CD8-positive, alpha-beta memory T cell (primary cell): ENCODE measurements around the gene PNPLA3. TPM values are rescaled to one million over a fixed set of nuclear protein-coding genes. Genes with fewer than 3 reads are reported as not detected.
A peak's percentile ranks its signal among the peaks of the same experiment; 100 is the strongest.

ENCODE experiments used
- CTCF ChIA-PET: fragments of 350-600 bp; sonication (Branson Sonifier 250); formaldehyde crosslinking; loops from one replicate; lab custom pipeline; 2021; ENCODE audit warnings: antibody characterized with exemption; lab: Charles Lee
- POLR2A ChIA-PET: fragments of 350-600 bp; sonication (Branson Sonifier 250); formaldehyde crosslinking; loops from one replicate; lab custom pipeline; 2021; ENCODE audit warnings: antibody characterized with exemption; lab: Charles Lee
- DNase-seq, 5 donors: peaks; one replicate each; pipeline versions ENCODE4 v3.0.0 to v3.0.0-alpha.2; 2020 to 2022; ENCODE audit warnings: mixed read lengths in 1 of 5
- H3K27ac ChIP-seq: one replicate; pipeline ENCODE4 v1.7.0; 2013; ENCODE audit warnings: low read depth, mild to moderate bottlenecking, low read length, moderate library complexity
- H3K27me3 ChIP-seq: 2 replicates; pipeline ENCODE4 v1.7.0; 2013; ENCODE audit warnings: low read length, mild to moderate bottlenecking; ENCODE audit not compliant: insufficient read depth, poor library complexity, severe bottlenecking
- H3K36me3 ChIP-seq: 2 replicates; pipeline ENCODE4 v1.7.0; 2013; ENCODE audit warnings: mild to moderate bottlenecking, low read length, moderate library complexity; ENCODE audit not compliant: insufficient read depth
- H3K4me1 ChIP-seq: 2 replicates; pipeline ENCODE4 v1.7.0; 2013; ENCODE audit warnings: mild to moderate bottlenecking, low read length, moderate library complexity; ENCODE audit not compliant: insufficient read depth
- H3K4me3 ChIP-seq: 2 replicates; pipeline ENCODE4 v1.7.0; 2013; ENCODE audit warnings: mild to moderate bottlenecking, low read length
- H3K9me3 ChIP-seq: 2 replicates; pipeline ENCODE4 v1.7.0; 2013; ENCODE audit warnings: mild to moderate bottlenecking, low read length
- H3K27ac Mint-ChIP-seq, 8 donors: one replicate each; pipeline ENCODE4 v1.8.0; 2020 to 2021; ENCODE audit warnings: mixed read lengths in 8 of 8, mild to moderate bottlenecking in 6 of 8, inconsistent platforms in 3 of 8, moderate library complexity in 3 of 8
- H3K27me3 Mint-ChIP-seq, 2 donors: one replicate each; pipeline ENCODE4 v1.8.0; 2020 to 2021; ENCODE audit warnings: mixed read lengths in 2 of 2, mild to moderate bottlenecking in 1 of 2, moderate library complexity in 1 of 2
- H3K36me3 Mint-ChIP-seq, 3 donors: one replicate each; pipeline ENCODE4 v1.8.0; 2020 to 2021; ENCODE audit warnings: mixed read lengths in 3 of 3, inconsistent platforms in 1 of 3, mild to moderate bottlenecking in 1 of 3
- H3K4me1 Mint-ChIP-seq, 3 donors: one replicate each; pipeline ENCODE4 v1.8.0; 2020 to 2021; ENCODE audit warnings: mixed read lengths in 3 of 3, inconsistent platforms in 1 of 3, mild to moderate bottlenecking in 1 of 3
- H3K4me3 Mint-ChIP-seq, 7 donors: one replicate each; pipeline ENCODE4 v1.8.0; 2020 to 2021; ENCODE audit warnings: mixed read lengths in 7 of 7, mild to moderate bottlenecking in 6 of 7, moderate library complexity in 4 of 7, inconsistent platforms in 2 of 7
- H3K9me3 Mint-ChIP-seq, 5 donors: one replicate each; pipeline ENCODE4 v1.8.0; 2020 to 2022; ENCODE audit warnings: mixed read lengths in 5 of 5, mild to moderate bottlenecking in 3 of 5, moderate library complexity in 2 of 5, inconsistent platforms in 1 of 5
- polyA plus RNA-seq: library from polyadenylated mRNA; unstranded; fragments of 300-500 nt; fragmentation: Illumina TruSeq; gene quantifications from one replicate; pipeline ENCODE4 v1.2.3, GENCODE V29; 2021
- total RNA-seq, 2 experiments: library from RNA; stranded (reverse); gene quantifications; one replicate each; pipeline ENCODE4 v1.2.3, GENCODE V29; 2021

Gene PNPLA3
- total and polyA plus RNA-seq, 3 experiments from 2014 or later = 0.16 TPM; not detected in 2

DNA sequence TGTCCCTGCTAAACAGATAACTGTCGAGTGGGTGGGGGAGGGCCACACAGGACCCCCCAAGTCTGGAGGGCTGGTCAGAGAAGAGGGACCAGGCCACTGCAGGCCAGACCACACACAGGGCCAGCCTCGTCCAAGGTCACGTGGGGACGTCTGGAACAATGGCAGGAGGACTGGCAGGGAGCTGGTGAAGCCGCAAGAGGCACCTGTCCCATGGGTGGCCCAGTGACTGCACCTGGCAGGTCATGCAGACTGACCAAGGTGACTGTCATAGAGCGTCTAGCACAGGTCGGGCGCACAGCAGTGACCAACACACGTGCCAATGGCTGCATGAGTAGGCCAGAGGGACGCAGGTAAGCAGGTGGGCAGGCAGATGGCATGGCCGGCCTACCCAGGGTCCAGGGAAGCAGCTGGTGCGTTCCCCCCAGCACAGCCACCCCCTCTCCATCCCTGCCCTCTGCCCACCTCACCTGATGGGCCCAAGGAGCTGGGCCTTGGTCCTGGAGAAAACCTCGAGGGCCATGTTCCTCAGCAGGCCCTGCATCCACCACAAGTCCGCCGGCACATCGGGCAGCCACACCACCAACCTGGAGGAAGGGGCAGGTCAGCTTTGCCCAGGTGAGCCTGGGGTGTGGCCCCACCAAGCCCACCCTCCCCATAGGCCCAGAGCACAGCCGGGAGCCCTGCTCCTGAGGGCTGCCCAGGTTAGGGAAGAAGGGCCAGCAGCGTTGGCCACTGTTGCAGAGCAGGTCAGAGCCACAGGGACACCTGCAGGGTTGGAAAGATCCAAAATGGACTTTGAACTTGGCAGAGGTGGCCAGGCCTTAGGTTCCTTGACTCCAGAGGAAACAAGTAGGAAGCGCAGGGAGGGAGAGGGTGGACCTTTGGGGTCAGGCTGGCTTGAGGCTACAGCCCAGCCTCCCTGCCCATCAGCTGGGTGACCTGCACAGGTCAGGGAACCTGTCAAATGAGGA lies 42.2 kb upstream of the PNPLA3 start:
- ChIA-PET POLR2A (no interaction called here), CTCF (no interaction called here)
- H3K27me3 ChIP-seq = no peaks in the 10 kb centered on the region

GRCh38 chr22:43882122-43882767 lies 41.4 kb upstream of the PNPLA3 start:
- Mint-ChIP-seq H3K4me3 (no peak overlapping the region), H3K27ac (no peak overlapping the region), H3K36me3 (peaks cover 0 to 3% (median 0%) of the 10 kb centered on the region in 3 donors), H3K27me3 (peaks cover 13 to 37% of the 10 kb centered on the region in 2 donors), H3K4me1 (peaks cover 0 to 17% (median 11%) of the 10 kb centered on the region in 3 donors), H3K9me3 (no peaks in the 10 kb centered on the region)
- H3K4me1 ChIP-seq = no peaks in the 10 kb centered on the region
- H3K9me3 ChIP-seq = no peaks in the 10 kb centered on the region
- no peaks in the 10 kb centered on the region for H3K36me3 ChIP-seq
- POLR2A ChIA-PET = no interaction called here
- no peak overlapping the region for H3K27ac ChIP-seq
- CTCF ChIA-PET = no interaction called here
- H3K27me3 ChIP-seq = no peaks in the 10 kb centered on the region
- H3K4me3 ChIP-seq = no peak overlapping the region
- DNase-seq = no peak

More for the DNA sequence above, 42.2 kb upstream of the PNPLA3 start:
- H3K4me3 Mint-ChIP-seq = no peak overlapping the region
- H3K4me1 Mint-ChIP-seq = peaks cover 0 to 17% (median 11%) of the 10 kb centered on the region in 3 donors
- peaks cover 0 to 3% (median 0%) of the 10 kb centered on the region in 3 donors for H3K36me3 Mint-ChIP-seq
- no peaks in the 10 kb centered on the region for H3K9me3 Mint-ChIP-seq
- no peak overlapping the region for H3K27ac ChIP-seq
- H3K36me3 ChIP-seq = no peaks in the 10 kb centered on the region
- H3K27ac Mint-ChIP-seq = no peak overlapping the region
- no peak overlapping the region for H3K4me3 ChIP-seq
- H3K4me1 ChIP-seq = no peaks in the 10 kb centered on the region
- no peak for DNase-seq
- no peaks in the 10 kb centered on the region for H3K9me3 ChIP-seq
- peaks cover 12 to 35% of the 10 kb centered on the region in 2 donors for H3K27me3 Mint-ChIP-seq

GRCh38 chr22:43883012-43883661 lies 40.5 kb upstream of the PNPLA3 start:
- POLR2A ChIA-PET = interaction anchor here (0.5 kb wide), 1 partner anchor 71 kb away, joined by 3 read pairs; the partner anchor contains the start of gene EFCAB6

GRCh38 chr22:43883719-43884415 lies 39.7 kb upstream of the PNPLA3 start:
- ChIA-PET CTCF (interaction anchor here (1.4 to 1.6 kb wide), 2 partner anchors 16 to 22 kb away, joined by 3 to 5 read pairs; no protein-coding TSS in a partner anchor), POLR2A (interaction anchor here (0.5 kb wide), 1 partner anchor 72 kb away, joined by 3 read pairs; the partner anchor contains the start of gene EFCAB6)
- Histone ChIP-seq H3K27ac (no peak overlapping the region), H3K4me3 (no peak overlapping the region), H3K36me3 (no peaks in the 10 kb centered on the region), H3K9me3 (no peaks in the 10 kb centered on the region), H3K27me3 (no peaks in the 10 kb centered on the region), H3K4me1 (no peaks in the 10 kb centered on the region)
- H3K27me3 Mint-ChIP-seq = peaks cover 19 to 35% of the 10 kb centered on the region in 2 donors
- peaks cover 0 to 3% (median 0%) of the 10 kb centered on the region in 3 donors for H3K36me3 Mint-ChIP-seq
- DNase-seq = no peak
- H3K4me1 Mint-ChIP-seq = peaks cover 0 to 17% (median 11%) of the 10 kb centered on the region in 3 donors
- no peak overlapping the region for H3K4me3 Mint-ChIP-seq
- no peaks in the 10 kb centered on the region for H3K9me3 Mint-ChIP-seq
- H3K27ac Mint-ChIP-seq = no peak overlapping the region

More at GRCh38 chr22:43883012-43883661, 40.5 kb upstream of the PNPLA3 start:
- no peaks in the 10 kb centered on the region for H3K36me3 ChIP-seq
- Mint-ChIP-seq H3K36me3 (peaks cover 0 to 3% (median 0%) of the 10 kb centered on the region in 3 donors), H3K27ac (peak overlapping the region in 1 of 8 donors; percentile 92), H3K4me1 (peaks cover 0 to 17% (median 11%) of the 10 kb centered on the region in 3 donors), H3K27me3 (peaks cover 17 to 35% of the 10 kb centered on the region in 2 donors), H3K9me3 (no peaks in the 10 kb centered on the region), H3K4me3 (no peak overlapping the region)
- no peaks in the 10 kb centered on the region for H3K9me3 ChIP-seq
- no peak overlapping the region for H3K27ac ChIP-seq
- H3K4me1 ChIP-seq = no peaks in the 10 kb centered on the region
- no peak overlapping the region for H3K4me3 ChIP-seq
- DNase-seq = peak; percentile 16 to 61 (median 26)
- H3K27me3 ChIP-seq = no peaks in the 10 kb centered on the region
- CTCF ChIA-PET = no interaction called here

DNA sequence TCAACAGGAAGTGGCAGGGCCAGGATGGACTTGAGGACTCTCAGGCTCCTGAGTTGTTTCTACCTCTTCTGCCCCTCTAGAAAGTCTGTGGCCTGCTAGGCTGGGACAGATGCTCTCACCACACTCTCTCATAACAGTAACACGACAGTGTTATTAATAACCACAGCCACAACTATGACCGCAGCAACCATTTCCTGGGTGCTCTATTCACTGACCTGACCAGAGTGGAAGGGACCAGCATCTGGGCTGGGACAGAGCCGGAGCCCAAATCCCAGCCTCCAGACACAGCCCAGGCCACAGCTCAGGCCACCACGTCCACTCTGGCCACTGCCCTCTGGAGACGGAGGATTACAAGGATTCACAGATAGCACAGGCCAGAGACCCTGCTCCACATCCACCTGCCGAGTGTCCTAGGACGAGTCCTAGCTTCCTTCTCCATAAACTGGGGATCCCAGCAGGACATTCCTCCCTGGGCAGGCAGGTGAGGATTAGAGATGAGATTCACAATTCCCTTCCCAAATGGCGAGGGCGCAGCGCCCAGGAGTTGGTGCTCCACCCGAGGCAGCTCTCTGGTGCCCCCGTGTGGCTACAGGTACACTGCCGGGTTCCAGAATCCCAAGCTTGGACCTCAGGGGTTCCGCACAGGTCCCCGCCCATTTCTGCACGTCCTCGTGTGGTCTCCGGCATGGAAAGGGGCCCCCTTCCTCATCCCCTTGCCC lies 38.8 kb upstream of the PNPLA3 start:
- peaks cover 0 to 3% (median 0%) of the 10 kb centered on the region in 3 donors for H3K36me3 Mint-ChIP-seq
- peak in 2 of 5 donors; percentile 10 to 18 for DNase-seq
- H3K27ac Mint-ChIP-seq = no peak overlapping the region
- H3K9me3 Mint-ChIP-seq = no peaks in the 10 kb centered on the region
- H3K27ac ChIP-seq = no peak overlapping the region
- ChIA-PET CTCF (interaction anchor here (1.2 to 1.6 kb wide), 4 partner anchors 10 to 1110 kb away, joined by 3 to 5 read pairs (median 3); no protein-coding TSS in a partner anchor), POLR2A (interaction anchor here (0.6 kb wide), 1 partner anchor 68 kb away, joined by 3 read pairs; no protein-coding TSS in a partner anchor)
- no peaks in the 10 kb centered on the region for H3K36me3 ChIP-seq
- H3K4me1 ChIP-seq = no peaks in the 10 kb centered on the region
- peaks cover 19 to 38% of the 10 kb centered on the region in 2 donors for H3K27me3 Mint-ChIP-seq
- H3K27me3 ChIP-seq = peaks cover 5% of the 10 kb centered on the region
- H3K4me3 ChIP-seq = no peak overlapping the region
- no peak overlapping the region for H3K4me3 Mint-ChIP-seq
- no peaks in the 10 kb centered on the region for H3K9me3 ChIP-seq
- peaks cover 0 to 17% (median 11%) of the 10 kb centered on the region in 3 donors for H3K4me1 Mint-ChIP-seq

GRCh38 chr22:43885319-43885671 lies 38.3 kb upstream of the PNPLA3 start:
- Mint-ChIP-seq H3K27ac (peak overlapping the region in 1 of 8 donors; percentile 81), H3K27me3 (peaks cover 24 to 42% of the 10 kb centered on the region in 2 donors), H3K4me1 (peaks cover 0 to 17% (median 11%) of the 10 kb centered on the region in 3 donors), H3K36me3 (peaks cover 0 to 3% (median 0%) of the 10 kb centered on the region in 3 donors), H3K4me3 (no peak overlapping the region), H3K9me3 (no peaks in the 10 kb centered on the region)
- Histone ChIP-seq H3K4me3 (no peak overlapping the region), H3K27me3 (peaks cover 10% of the 10 kb centered on the region), H3K27ac (no peak overlapping the region), H3K36me3 (no peaks in the 10 kb centered on the region), H3K4me1 (no peaks in the 10 kb centered on the region), H3K9me3 (no peaks in the 10 kb centered on the region)
- ChIA-PET CTCF (interaction anchor here (1.2 to 1.6 kb wide), 4 partner anchors 9 to 1109 kb away, joined by 3 to 5 read pairs (median 3); no protein-coding TSS in a partner anchor), POLR2A (interaction anchor here (0.6 kb wide), 1 partner anchor 67 kb away, joined by 3 read pairs; no protein-coding TSS in a partner anchor)
- no peak for DNase-seq
